ENCODE results near the gene RIPPLY3.

The RIPPLY3 gene

GRCh38 chr21:36968976-36969375 lies 37.5 kb upstream of the RIPPLY3 start:
- Histone ChIP-seq H3K36me3 (replicated peaks) (no peaks in the 10 kb centered on the region), H3K27me3 (replicated peaks) (no peaks in the 10 kb centered on the region), H3K27ac (no peak overlapping the region), H3K4me3 (ENCODE audit: low read depth, low read length) (no peak overlapping the region)
- no peak for TF ChIP-seq CTCF (IDR thresholded peaks at IDR 0.05; ENCODE audit: low read depth, low read length, missing control alignments)
- DNase-seq = no peak
- in situ Hi-C loops (cut with HindIII; ENCODE audit: low pct_ligation_motif_present, low sequenced_read_pairs) = no loop called here

DNA sequence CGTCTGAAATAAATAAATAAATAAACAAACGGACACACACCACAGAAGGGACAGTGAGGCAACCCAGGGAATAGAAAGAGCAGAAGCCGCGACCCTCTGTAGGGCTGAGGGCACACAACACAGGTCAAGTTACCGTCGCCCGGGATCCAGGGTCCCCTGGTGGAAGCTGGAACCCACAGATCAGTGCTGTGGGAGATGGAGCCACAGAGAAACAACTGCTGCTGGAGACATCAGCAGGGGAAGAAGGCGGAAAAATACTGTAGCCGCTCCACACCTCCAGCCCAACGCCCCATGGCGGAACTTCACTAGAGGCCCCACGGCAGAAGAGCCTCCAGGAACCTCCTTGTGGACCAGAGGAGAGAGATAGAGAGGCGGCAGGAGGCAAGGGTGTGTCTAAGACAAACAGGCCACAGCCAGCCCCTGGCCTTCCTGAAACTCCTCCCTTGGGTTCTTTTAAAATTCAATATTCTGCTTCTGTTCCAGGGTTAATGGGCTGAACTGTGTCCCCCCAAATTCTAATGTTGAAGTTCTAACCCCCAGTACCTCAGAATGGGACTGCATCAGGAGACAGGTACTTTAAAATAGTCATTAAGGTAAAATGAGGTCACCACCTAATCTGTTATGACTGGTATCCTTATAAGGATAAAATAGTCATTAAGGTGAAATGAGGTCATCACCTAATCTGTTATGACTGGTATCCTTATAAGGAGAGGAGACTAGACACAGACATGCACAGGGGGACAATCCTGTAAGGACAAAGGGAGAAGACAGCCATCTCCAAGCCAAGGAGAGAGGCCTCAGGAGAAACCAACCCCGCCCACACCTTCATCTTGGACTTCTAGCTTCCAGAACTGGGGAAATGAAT lies 32.3 kb upstream of the RIPPLY3 start:
- no peak for TF ChIP-seq CTCF (IDR thresholded peaks at IDR 0.05; ENCODE audit: low read depth, low read length, missing control alignments)
- H3K27me3 ChIP-seq (replicated peaks) = no peaks in the 10 kb centered on the region
- in situ Hi-C loops (cut with HindIII; ENCODE audit: low pct_ligation_motif_present, low sequenced_read_pairs) = no loop called here
- no peak overlapping the region for H3K27ac ChIP-seq
- H3K4me3 ChIP-seq (ENCODE audit: low read depth, low read length) = no peak overlapping the region
- no peaks in the 10 kb centered on the region for H3K36me3 ChIP-seq (replicated peaks)
- no peak for DNase-seq

GRCh38 chr21:36974851-36975192 lies 31.7 kb upstream of the RIPPLY3 start:
- H3K36me3 ChIP-seq (replicated peaks) = no peaks in the 10 kb centered on the region
- H3K27me3 ChIP-seq (replicated peaks) = no peaks in the 10 kb centered on the region
- in situ Hi-C loops (cut with HindIII; ENCODE audit: low pct_ligation_motif_present, low sequenced_read_pairs) = no loop called here
- TF ChIP-seq CTCF (IDR thresholded peaks at IDR 0.05; ENCODE audit: low read depth, low read length, missing control alignments) = no peak
- no peak overlapping the region for H3K4me3 ChIP-seq (ENCODE audit: low read depth, low read length)
- H3K27ac ChIP-seq = no peak overlapping the region
- DNase-seq = no peak

DNA sequence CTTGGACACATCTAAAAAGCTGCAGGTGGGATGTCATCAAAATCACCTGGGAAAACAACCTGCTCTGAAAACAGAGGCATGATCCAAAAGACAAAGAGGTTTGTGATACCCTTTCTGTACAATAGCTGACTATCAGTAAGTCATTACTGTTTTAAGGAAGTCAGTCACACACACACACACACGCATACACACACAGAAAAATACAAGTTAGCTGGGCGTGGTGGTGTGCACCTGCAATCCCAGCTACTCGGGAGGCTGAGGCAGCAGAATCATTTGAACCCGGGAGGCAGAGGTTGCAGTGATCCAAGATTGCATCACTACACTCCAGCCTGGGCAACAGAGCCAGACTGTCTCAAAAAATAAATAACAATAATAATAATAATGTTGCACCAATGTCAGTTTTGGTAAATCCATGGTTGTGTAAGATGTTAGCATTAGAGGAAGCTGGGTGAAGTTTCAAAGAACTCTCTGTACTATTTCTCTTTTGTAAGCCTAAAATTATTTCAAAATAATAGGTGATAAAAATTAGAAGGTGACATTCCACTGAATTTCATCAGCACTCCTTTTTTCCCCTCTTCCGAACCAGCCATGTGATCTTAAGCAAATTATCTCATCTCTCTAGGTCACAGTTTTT lies 30.2 kb upstream of the RIPPLY3 start:
- no peak for TF ChIP-seq CTCF (IDR thresholded peaks at IDR 0.05; ENCODE audit: low read depth, low read length, missing control alignments)
- Histone ChIP-seq H3K4me3 (ENCODE audit: low read depth, low read length) (no peak overlapping the region), H3K27me3 (replicated peaks) (no peaks in the 10 kb centered on the region), H3K36me3 (replicated peaks) (no peaks in the 10 kb centered on the region), H3K27ac (no peak overlapping the region)
- in situ Hi-C loops (cut with HindIII; ENCODE audit: low pct_ligation_motif_present, low sequenced_read_pairs) = no loop called here
- DNase-seq = no peak

GRCh38 chr21:36976882-36977651 lies 29.4 kb upstream of the RIPPLY3 start:
- Histone ChIP-seq H3K27me3 (replicated peaks) (no peaks in the 10 kb centered on the region), H3K36me3 (replicated peaks) (no peaks in the 10 kb centered on the region), H3K27ac (no peak overlapping the region), H3K4me3 (ENCODE audit: low read depth, low read length) (peak overlapping the region; percentile 17)
- DNase-seq = peak; percentile 72
- in situ Hi-C loops (cut with HindIII; ENCODE audit: low pct_ligation_motif_present, low sequenced_read_pairs) = no loop called here
- peak; percentile 70 for TF ChIP-seq CTCF (IDR thresholded peaks at IDR 0.05; ENCODE audit: low read depth, low read length, missing control alignments)
